NCI-H1105 (cell line): Measurements from ENCODE around the gene POR.
A peak's percentile ranks its signal among the peaks of the same experiment; 100 is the strongest.
"Not testable (repeated sequence)": the region's sequence is repeated elsewhere in the genome, so short reads cannot be mapped to it uniquely, and the experiment has no call there.

Experiments
- DNase-seq: peaks from one replicate; lab custom pipeline; 2025; lab: John Stamatoyannopoulos, UW

Gene POR

GRCh38 chr7:75992083-75992755 lies 77.3 kb downstream of the POR start:
- DNase-seq = no peak

DNA sequence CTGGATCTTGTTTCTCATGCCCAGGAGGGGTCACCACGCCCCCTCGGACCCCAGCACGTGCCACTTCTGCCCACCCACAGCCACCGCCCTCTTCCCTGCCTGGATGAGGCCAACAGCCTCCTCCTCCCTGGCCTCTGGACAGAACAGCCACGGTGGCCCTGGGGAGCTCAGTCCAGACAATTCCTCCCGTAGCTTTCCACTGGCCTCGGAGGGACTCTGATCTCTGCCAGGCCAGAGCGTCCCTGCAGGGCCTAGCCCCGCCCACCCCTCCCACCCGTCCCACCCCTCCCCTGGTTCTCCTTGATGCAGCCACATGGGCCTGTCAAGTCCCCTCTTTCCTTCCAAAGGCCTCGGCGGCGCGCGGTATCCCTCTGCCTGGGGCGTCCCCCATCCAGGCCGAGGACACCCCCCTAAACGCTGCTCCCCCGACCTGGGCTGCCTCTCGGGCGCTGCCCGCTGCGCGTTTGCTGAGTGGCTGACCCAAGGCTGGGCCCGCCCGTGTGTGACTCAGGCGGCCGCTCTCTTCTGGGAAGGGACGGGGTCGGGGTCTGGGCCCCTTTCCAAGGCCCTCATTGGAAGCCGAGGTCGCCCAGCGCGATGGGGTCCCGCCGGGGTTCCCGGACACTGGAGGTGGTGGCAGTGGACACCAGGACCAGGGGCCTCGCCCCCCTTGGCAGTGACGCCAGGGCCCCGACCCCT lies 78.9 kb downstream of the POR start:
- DNase-seq = peak; percentile 13

- DNase-seq = peak; percentile 93
Measured at GRCh38 chr7:75994388-75995051, 79.6 kb downstream of the POR start, which contains the start of gene TMEM120A. Gene TMEM120A, minus strand, starts transcription at chr7:75994595. Its CDS starts 25 bp downstream, at chr7:75994570.

DNA sequence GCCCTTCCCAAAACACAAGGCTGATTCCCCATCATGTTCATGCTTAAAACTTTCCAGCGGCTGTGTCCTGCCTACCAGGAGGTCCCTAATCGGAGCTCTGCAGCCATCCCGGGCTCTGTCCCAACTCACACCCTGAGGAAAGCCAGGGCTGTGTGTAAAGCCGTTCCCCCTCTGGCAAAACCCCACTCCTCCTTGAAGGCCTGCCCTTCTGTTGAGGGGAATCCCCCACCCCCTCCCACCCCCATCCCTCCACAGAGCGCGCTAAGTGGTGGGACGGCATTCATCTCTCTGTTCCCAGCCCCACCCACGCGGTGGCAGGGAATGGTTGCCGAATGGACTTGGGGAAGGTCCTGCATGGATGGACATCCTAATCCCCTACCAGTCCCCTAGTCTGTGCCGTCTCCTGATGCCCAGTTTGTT lies 80.1 kb downstream of the POR start:
- DNase-seq = no peak

DNA sequence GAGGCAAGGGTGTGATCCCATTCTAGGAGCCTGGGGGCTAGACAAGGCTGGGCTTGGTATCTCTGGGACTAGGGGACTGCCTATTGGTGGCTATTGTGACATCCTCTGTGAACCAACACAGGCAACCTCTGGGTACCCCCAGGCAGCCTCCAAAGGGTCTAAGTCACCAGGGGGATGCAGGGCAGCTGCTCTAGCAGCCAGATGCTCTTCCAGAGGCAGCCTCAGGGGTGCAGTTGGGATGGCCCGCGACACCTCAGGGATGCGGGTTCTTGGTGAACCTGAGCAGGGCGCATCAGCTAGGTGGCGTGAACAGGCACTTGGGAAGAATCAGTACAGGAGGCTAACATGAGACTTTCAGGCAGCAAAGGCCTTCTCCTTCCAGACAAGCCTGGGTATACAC lies 81.0 kb downstream of the POR start:
- DNase-seq = no peak

DNA sequence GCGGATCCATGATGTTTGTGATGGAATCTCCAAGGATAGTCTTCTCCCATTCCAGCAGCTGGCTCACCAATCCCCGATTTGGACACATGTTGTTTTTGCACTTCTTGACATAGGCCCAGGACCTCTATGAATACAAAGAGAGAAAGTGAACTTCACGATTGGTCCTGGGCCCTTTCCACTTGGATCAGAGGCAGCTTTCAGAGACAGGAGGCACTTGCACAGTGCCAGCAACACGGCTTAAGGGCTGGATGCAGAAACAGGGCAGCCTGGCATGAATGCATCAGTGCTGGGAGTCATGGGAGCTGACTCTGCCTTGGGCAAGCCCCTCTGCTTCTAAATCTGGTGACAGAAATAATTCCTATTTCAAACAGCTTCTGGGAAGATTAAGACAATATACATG lies 81.5 kb downstream of the POR start:
- DNase-seq = no peak

DNA sequence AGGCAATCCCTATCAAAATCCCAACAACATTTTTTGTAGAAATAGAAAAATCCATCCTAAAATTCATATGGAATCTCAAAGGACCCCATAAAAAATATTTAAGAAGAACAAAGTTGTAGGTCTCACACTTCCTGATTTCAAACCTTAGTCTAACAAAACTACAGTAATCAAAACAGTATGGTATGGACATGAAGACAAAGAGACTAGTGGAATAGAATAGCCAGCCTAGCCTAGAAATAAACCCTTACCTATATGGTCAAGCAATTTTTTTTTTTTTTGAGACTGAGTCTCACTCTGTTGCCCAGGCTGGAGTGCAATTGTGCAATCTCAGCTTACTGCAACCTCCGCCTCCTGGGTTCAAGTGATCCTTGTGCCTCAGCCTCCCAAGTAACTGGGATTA lies 83.1 kb downstream of the POR start:
- DNase-seq = no peak

- DNase-seq = no peak
Measured at GRCh38 chr7:76000566-76000965, 85.6 kb downstream of the POR start.

DNA sequence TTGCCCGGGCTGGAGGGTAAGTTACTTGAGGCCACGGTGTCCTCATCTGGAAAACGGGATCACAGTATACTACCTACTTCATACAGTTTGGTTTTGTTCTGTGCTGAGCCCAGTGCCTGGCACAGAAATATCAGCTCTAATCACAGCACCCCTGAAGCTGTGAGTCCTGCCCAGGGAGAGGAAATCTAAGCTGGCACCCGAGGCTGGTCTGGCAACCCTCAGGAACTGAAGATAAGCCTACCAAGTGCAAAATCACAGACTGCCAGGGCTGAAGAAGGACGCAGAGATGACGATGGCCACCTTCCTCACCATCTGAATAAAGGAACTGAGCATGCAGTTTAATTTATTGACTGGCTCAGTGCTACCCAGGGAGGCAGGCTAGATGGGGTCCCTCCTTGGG lies 87.2 kb downstream of the POR start:
- DNase-seq = no peak

GRCh38 chr7:76002822-76003221 lies 87.9 kb downstream of the POR start:
- DNase-seq = no peak

DNA sequence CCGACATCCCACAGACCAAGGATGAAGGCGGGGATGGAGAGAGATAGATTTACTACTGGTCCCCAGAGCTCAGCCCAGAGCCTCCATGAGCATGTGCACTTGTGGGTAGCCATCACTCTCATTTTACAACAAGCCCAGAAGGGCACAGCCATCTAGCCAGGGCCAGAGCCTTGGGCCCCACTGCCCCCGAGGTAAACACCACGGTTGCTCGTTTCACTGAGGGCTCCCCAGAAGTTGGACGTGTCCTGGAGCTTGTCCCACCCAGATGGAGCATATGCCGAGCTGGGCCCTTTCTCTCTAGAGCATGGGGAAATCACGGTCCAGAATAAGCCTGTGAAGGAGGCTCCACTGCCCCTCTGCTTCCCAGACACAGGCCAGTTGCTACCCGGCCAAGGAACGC lies 88.4 kb downstream of the POR start:
- no peak for DNase-seq

- DNase-seq = not testable (repeated sequence)
Measured at GRCh38 chr7:76005004-76005403, 90.0 kb downstream of the POR start.

DNA sequence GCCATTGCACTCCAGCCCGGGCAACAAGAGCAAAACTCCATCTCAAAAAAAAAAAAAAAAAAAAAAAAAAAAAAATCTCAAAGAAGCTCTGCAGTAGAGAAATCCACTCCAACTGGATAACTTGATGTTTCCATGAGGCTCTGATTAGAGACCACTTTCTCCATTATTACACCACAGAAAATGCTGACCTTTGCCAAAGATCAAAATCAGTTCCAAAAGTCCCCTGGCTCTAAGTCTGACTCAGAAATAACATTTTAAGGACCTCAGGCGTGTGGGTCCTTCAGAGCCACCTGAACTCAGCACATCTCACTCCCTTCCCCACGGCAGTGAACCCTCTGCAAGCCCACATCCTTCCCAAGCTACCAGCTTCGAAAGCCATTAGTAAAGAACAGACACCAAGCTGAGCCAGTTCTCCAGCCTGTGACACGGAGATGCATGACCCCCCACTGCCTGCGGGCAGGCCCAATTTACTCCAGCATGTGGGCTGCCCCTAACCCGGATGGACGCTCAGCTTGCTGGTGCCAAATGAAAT lies 93.3 kb downstream of the POR start:
- DNase-seq = no peak

GRCh38 chr7:76009672-76010600 lies 95.0 kb downstream of the POR start:
- no peak for DNase-seq

GRCh38 chr7:76011442-76011861 lies 96.5 kb downstream of the POR start:
- DNase-seq = no peak

DNA sequence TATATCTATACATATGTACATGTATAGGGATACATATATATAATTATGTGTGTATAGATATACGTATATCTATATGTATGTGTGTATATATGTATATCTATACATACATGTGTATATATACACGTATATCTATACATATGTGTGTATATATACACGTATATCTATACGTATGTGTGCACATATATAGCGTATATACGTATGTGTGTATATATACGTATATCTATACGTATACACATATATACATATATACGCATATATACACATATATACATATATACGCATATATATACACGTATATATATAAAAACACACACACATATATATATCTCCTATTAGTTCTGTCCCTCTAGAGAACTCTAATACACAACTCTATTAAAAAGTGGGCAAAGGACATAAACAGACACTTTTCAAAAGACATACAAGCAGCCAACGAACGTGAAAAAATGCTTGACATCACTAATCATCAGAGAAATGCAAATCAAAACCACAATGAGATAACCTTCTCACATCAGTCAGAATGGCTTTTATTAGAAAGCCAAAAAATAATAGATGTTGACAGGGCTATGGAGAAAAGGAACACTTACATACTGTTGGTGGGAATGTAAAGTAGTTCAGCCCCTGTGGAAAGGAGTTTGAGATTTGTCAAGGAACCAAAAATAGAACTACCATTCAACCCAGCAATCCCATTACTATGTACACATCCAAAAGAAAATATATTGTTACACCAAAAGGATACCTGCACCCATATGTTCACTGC lies 101.4 kb downstream of the POR start:
- DNase-seq = no peak

DNA sequence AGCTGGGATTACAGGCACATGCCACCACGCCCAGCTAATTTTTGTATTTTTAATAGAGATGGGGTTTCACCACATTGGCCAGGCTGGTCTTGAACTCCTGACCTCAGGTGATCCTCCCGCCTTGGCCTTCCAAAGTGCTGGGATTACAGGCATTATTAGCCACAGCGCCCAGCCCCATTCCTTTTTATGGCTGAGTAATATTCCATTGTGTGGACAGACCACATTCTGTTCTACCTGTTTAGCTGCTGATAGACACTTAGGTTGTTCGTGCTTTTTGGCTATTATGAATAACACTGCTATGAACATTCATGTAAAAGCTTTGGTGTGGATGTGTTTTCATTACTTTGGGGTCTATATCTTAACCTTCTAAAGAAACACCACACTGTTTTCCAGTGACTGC lies 103.6 kb downstream of the POR start:
- DNase-seq = not testable (repeated sequence)

DNA sequence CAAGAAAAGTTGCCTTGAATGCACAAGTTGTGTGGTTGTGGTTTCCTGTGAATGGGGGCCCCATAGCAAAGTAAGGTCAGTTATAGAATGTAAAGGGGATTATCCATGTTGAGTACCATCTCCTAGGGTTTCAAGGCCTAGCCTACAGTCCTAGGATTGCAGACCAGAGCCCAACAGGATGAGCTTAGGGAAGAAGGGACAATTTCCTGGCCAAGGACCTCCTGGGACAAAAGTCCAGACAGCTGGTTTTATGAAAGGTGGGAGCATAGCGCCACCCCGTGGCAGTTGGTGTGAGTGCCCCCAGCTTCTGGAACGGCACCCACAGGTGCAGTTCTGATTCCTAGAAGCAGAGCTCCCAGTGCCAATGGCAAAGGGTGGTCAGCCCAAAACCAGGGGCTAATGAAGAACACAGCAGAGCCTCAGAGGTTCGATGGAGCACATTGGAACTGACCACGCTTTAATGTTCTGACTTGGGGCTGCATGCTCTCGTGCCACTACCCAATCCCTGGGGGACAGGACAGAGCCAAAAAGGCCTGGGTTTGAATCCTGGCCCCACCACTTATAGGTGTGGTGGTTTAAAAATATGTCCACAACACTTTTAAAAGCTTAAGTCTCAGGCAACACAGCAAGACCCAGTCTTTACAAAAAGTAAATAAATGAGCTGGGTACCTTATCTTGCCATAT lies 105.2 kb downstream of the POR start:
- DNase-seq = peak; percentile 23

- DNase-seq = no peak
Measured at GRCh38 chr7:76022026-76022780, 107.2 kb downstream of the POR start.

DNA sequence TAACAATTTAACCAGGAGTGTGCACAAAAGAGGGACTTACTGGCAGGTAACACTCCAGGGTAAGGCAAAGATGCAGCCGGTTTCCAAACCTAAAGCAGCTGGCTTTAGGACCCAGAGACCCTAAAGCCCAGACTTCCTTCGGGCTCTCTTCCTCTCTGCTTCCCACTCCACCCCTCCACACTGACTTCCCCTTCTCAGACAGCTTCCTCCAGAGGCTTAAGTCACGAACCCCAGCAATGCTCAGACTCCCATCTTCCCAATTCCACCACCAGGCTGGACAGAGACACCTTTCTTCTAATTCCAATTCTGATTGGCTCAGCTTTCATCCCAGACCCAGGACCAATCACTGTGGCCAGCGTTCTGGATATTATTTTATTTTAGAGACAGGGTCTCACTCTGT lies 108.0 kb downstream of the POR start:
- DNase-seq = no peak
